Uterus (tissue), 4 donors: ENCODE results near the gene ELK4. TPM values are rescaled to one million over a fixed set of nuclear protein-coding genes. Genes with fewer than 3 reads are reported as not detected.

ENCODE experiments used
- DNase-seq, 2 donors: peaks; one replicate each; pipeline ENCODE4 v3.0.0-alpha.2; 2019 to 2020
- H3K27ac ChIP-seq, 2 donors: fragments of 200-600 bp; sonication (generic); 1 replicate in 1 of 2; 2 replicates in 1 of 2; pipeline ENCODE4 v1.5.1; 2016 to 2018
- H3K27me3 ChIP-seq, 2 donors: fragments of 200-600 bp; sonication (generic); one replicate each; pipeline ENCODE4 v1.5.1; 2018 to 2019; ENCODE audit warnings: control low read depth in 1 of 2
- H3K36me3 ChIP-seq, 2 donors: fragments of 200-600 bp; sonication (generic); one replicate each; pipeline ENCODE4 v1.5.1; 2019; ENCODE audit warnings: control low read depth in 1 of 2
- H3K4me1 ChIP-seq, 2 donors: fragments of 200-600 bp; sonication (generic); one replicate each; pipeline ENCODE4 v1.5.1; 2018 to 2019; ENCODE audit warnings: control low read depth in 1 of 2
- H3K4me3 ChIP-seq, 2 donors: fragments of 200-600 bp; sonication (generic); 1 replicate in 1 of 2; 2 replicates in 1 of 2; pipeline ENCODE4 v1.5.1; 2018 to 2019; ENCODE audit warnings: mild to moderate bottlenecking in 1 of 2
- H3K9me3 ChIP-seq, 2 donors: fragments of 200-600 bp; sonication (generic); one replicate each; pipeline ENCODE4 v1.5.1; 2019; ENCODE audit warnings: control low read depth in 1 of 2
- CTCF ChIP-seq, 4 experiments: fragments of 200-600 bp in 2 of 4; fragments of 450-650 bp in 2 of 4; sonication (generic) in 2 of 4; IDR thresholded peaks; one replicate each; pipeline ENCODE4 v1.5.1; 2016 to 2019; ENCODE audit warnings: antibody characterized with exemption in 4 of 4, mild to moderate bottlenecking in 2 of 4, moderate library complexity in 1 of 4
- POLR2A ChIP-seq, 2 donors: fragments of 450-650 bp; IDR thresholded peaks; one replicate each; pipeline ENCODE4 v1.6.1; 2016; ENCODE audit warnings: antibody characterized with exemption in 2 of 2, mild to moderate bottlenecking in 1 of 2, moderate library complexity in 1 of 2
- intact Hi-C: fragments of 100-400 bp; cut with DNase I; formaldehyde crosslinking; loops from one replicate; pipeline ENCODE4 v1.15.1; 2023; ENCODE audit warnings: low total_unique reads
- total RNA-seq, 4 donors: library from RNA; depleted of rRNA in 3 of 4; stranded (reverse); fragments of >200 nt in 3 of 4; gene quantifications; one replicate each; pipeline versions ENCODE4 v1.1.0 to v1.2.4, GENCODE V29; 2014 to 2023
- donor health status: DM: yes; HTN: yes; CAD: no.

The ELK4 gene
- total RNA-seq, 4 donors from 2014 or later = 17.9 to 97.7 (median 26.7) TPM

DNA sequence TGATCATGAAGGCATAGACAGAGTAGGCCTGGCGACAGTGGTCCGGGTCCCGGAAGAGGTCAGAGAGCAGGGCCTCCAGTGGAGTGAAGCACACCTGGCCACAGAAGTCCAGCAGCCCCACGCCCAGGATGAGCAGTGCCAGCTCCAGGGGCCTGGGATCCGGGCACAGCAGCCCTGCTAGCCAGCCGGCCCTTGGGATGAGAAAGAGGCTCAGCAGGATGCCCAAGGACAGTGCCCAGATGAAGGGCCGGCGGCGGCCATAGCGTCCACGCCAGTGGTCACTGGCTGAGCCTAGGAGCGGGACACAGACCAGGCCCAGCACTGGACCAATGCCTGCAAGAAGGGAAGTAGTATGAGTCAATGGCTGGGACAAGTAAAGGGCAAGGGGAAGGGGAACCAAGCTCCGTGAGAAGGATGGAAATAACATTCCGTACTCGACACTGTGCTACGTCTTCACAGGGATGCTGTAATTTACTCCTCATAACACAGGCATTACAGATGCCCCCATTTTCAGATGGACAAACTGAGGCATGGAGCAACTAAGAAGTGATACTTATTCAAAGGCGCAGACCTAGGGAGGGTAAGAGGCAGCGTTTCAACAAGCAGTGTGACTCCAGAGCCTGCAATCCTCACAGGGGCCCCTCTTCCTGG is 31.6 kb upstream of the ELK4 start:
- Histone ChIP-seq H3K9me3 (no peaks in the 10 kb centered on the region), H3K27ac (no peak overlapping the region), H3K36me3 (no peaks in the 10 kb centered on the region), H3K27me3 (no peaks in the 10 kb centered on the region), H3K4me3 (no peak overlapping the region), H3K4me1 (no peaks in the 10 kb centered on the region)
- intact Hi-C loops = no loop called here
- TF ChIP-seq POLR2A (IDR thresholded peaks at IDR 0.05) (no peak), CTCF (IDR thresholded peaks at IDR 0.05) (no peak)
- no peak for DNase-seq

- no peaks in the 10 kb centered on the region for H3K36me3 ChIP-seq
- H3K4me1 ChIP-seq = no peaks in the 10 kb centered on the region
- no peak for DNase-seq
- intact Hi-C loops = no loop called here
- no peaks in the 10 kb centered on the region for H3K9me3 ChIP-seq
- H3K27me3 ChIP-seq = no peaks in the 10 kb centered on the region
- TF ChIP-seq CTCF (IDR thresholded peaks at IDR 0.05) = no peak
- TF ChIP-seq POLR2A (IDR thresholded peaks at IDR 0.05) = no peak
- H3K4me3 ChIP-seq = no peak overlapping the region
- no peak overlapping the region for H3K27ac ChIP-seq
These were observed 31.0 kb upstream of the ELK4 start for GRCh38 chr1:205662791-205663190.

GRCh38 chr1:205662135-205662738 is 30.4 kb upstream of the ELK4 start:
- intact Hi-C loops = no loop called here

GRCh38 chr1:205661429-205662134 is 29.8 kb upstream of the ELK4 start:
- no peaks in the 10 kb centered on the region for H3K27me3 ChIP-seq
- H3K36me3 ChIP-seq = no peaks in the 10 kb centered on the region
- intact Hi-C loops = no loop called here
- H3K9me3 ChIP-seq = no peaks in the 10 kb centered on the region
- no peaks in the 10 kb centered on the region for H3K4me1 ChIP-seq
- H3K27ac ChIP-seq = no peak overlapping the region
- no peak for TF ChIP-seq CTCF (IDR thresholded peaks at IDR 0.05)
- H3K4me3 ChIP-seq = no peak overlapping the region
- DNase-seq = no peak

More at GRCh38 chr1:205662135-205662738, 30.4 kb upstream of the ELK4 start:
- no peaks in the 10 kb centered on the region for H3K9me3 ChIP-seq
- TF ChIP-seq CTCF (IDR thresholded peaks at IDR 0.05) (no peak), POLR2A (IDR thresholded peaks at IDR 0.05) (no peak)
- no peak overlapping the region for H3K4me3 ChIP-seq
- H3K27me3 ChIP-seq = no peaks in the 10 kb centered on the region
- H3K4me1 ChIP-seq = no peaks in the 10 kb centered on the region
- no peak for DNase-seq
- no peaks in the 10 kb centered on the region for H3K36me3 ChIP-seq
- no peak overlapping the region for H3K27ac ChIP-seq

GRCh38 chr1:205660361-205660760 is 28.6 kb upstream of the ELK4 start:
- Histone ChIP-seq H3K9me3 (no peaks in the 10 kb centered on the region), H3K4me1 (no peaks in the 10 kb centered on the region), H3K27me3 (no peaks in the 10 kb centered on the region), H3K4me3 (no peak overlapping the region), H3K27ac (no peak overlapping the region), H3K36me3 (no peaks in the 10 kb centered on the region)
- intact Hi-C loops = no loop called here
- no peak for TF ChIP-seq POLR2A (IDR thresholded peaks at IDR 0.05)
- TF ChIP-seq CTCF (IDR thresholded peaks at IDR 0.05) = no peak
- no peak for DNase-seq
